Posterior vena cava (tissue), 2 donors: ENCODE measurements around the gene LILRB3. TPM values are rescaled to one million over a fixed set of nuclear protein-coding genes. Genes with fewer than 3 reads are reported as not detected.
"Not testable (repeated sequence)": the region's sequence is repeated elsewhere in the genome, so short reads cannot be mapped to it uniquely, and the experiment has no call there.

ENCODE experiments used
- DNase-seq: peaks from one replicate; pipeline ENCODE4 v3.0.0-alpha.2; 2020; ENCODE audit warnings: low spot score
- intact Hi-C, 2 donors: fragments of 100-400 bp; cut with DNase I; formaldehyde crosslinking; loops; one replicate each; pipeline versions ENCODE4 v1.14.1 to v1.14.2; 2022 to 2023
- total RNA-seq, 2 donors: library from RNA; stranded (reverse); fragmentation: NEBNext Ultra II Directional; extraction: Animal tissue kit (Norgen Biotek cat#: 25700); gene quantifications; one replicate each; pipeline ENCODE4 v1.2.1, GENCODE V29; 2021
- donor health status: DM: yes; HTN: yes; CAD: no.
- donor health status: DM: yes; HTN: yes; CAD: no.

LILRB3 gene
- total RNA-seq, 2 donors from 2014 or later = 14.6 to 25.5 TPM

- intact Hi-C loops = no loop called here
- no peak for DNase-seq
Measured at GRCh38 chr19:54247106-54247930, 24.5 kb upstream of the LILRB3 start.

DNA sequence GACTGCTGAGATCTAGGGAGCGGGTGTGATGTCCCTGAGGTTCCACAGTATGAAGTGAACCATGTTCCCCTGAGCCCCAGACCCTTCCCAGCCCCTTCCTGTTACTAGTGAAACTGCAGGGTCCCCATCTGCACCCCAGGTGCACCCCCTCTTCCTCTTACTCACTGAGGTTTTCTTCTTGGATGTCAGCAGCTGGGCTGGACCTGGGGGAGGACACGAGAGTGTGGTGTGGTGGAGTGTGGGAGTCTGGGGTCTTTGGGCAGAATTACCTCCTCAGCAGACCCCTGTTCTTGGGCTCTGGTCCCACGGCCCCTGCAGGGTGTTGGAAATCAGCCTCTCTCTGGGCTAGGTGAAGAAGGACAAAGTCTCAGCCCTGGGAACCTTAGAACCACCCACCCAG, 23.1 kb upstream of the LILRB3 start:
- intact Hi-C loops = no loop called here
- no peak for DNase-seq

DNA sequence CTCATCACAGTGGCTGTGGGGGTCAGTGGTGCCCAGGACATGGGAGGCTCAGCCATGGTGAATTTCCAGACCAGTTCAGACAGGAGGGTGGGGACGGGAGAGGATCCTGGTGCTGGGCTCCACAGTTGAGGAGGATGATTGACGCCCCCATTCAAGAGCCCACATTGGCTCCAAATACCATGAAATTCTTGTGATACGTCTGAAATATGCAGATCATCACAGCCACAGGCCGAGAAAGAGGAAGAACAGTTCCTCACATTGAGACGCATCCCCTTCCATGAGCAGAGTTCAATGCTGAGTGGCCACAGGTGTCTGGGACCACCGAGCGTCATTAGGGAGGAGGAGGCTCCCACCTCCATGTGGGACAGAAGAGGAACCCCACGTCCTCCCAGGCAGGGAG, 21.0 kb upstream of the LILRB3 start:
- DNase-seq, intact Hi-C loops: not testable (repeated sequence)

DNA sequence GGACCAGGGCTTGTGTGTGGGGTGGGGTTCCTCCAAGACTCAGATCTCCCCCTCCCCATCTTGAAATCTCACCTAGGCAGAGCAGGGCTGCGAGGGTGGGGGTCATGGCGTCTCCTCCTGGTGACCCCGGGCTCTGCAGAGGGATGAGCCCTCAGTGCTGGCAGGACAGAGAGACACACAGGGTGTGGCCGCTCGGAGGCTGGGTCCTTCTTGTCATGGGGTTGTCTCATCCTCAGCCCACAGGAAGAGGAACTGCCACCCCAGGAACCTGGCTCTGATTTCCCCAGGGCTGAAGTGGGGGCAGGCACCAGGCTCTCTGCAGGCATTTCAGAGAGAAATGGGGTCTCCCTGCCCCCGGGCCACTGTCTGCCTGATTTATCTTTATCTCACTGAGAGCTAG, 19.8 kb upstream of the LILRB3 start, which contains the start of gene LILRA6:
LILRA6 (minus strand) TSS at position 145 of the 400 bp plus-strand sequence.
- DNase-seq, intact Hi-C loops: not testable (repeated sequence)

GRCh38 chr19:54242234-54242633, 19.4 kb upstream of the LILRB3 start:
- DNase-seq, intact Hi-C loops: not testable (repeated sequence)

DNA sequence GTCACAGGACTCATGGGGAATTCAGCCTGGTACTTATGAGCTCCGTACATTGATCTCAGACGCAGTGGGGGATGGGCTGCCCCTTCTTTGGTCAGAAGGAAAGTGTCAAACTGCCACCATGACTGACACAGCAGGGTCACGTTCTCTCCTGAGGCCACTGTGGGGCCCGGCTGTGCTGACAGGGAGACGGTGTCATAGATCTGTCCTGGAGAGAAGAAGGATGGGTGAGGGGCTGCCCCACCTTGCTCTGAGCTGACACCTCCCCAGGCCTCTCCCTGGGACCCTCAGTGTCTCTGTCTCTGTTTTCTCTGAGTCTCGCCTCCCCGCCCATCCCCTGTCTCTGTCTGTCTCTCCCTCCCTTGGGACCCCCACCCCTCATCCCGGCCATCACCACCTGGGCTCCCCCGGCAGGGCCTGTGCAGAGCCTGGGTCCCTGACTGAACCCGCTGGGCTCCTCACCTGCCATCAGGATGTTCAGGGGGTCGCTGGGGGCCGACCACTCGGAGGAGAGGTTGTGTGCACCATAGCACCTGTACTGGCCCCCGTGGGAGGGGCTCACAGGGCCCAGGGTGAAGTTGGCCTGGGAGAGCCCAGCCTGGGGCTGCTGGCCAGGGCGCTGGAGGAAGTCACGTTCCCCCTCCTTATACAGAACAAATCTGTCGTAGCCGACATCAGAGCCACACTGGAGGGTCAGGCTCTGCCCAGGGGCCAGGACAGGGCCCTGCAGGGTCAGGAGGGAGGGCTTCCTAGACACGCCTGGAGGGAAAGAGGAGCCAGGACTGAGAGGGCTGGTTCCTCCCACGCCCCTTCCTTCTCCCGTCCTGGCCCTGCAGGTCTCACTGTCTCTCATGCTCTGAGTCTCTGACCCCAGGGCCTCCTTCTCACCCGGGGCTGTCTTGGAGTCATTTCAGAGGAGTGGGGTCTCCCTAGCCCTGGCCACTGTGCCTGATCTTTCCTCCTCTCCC, 17.8 kb upstream of the LILRB3 start:
- DNase-seq = peak; percentile 73
- intact Hi-C loops = not testable (repeated sequence)

GRCh38 chr19:54239491-54240371, 16.9 kb upstream of the LILRB3 start:
- intact Hi-C loops = loop anchor here in 1 of 2 donors (5.0 kb wide), 1 partner anchor 1188 kb away; no protein-coding TSS in a partner anchor
- peak; percentile 76 for DNase-seq

DNA sequence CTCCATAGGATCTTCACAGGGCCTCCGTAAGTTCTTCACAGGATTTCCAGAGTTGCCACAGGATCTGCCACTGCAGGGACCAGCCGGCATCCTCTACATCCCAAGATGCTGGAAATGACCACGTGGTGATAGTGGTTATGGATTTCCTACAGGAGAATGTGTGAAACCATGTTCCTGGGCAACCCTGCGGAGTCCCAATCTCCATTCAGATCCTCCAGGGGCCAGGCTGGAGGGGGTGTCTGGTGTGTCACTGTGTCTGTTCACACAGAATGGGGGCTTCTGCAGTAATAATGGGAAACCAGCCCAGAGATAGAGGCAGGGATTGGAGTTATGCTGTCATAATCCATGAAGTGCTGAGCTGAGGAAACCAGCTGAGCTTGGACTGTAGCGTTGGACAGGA, 11.1 kb upstream of the LILRB3 start:
- intact Hi-C loops = loop anchor here in 1 of 2 donors (5.0 kb wide), 1 partner anchor 67 kb away; no protein-coding TSS in a partner anchor
- DNase-seq = peak; percentile 69

DNA sequence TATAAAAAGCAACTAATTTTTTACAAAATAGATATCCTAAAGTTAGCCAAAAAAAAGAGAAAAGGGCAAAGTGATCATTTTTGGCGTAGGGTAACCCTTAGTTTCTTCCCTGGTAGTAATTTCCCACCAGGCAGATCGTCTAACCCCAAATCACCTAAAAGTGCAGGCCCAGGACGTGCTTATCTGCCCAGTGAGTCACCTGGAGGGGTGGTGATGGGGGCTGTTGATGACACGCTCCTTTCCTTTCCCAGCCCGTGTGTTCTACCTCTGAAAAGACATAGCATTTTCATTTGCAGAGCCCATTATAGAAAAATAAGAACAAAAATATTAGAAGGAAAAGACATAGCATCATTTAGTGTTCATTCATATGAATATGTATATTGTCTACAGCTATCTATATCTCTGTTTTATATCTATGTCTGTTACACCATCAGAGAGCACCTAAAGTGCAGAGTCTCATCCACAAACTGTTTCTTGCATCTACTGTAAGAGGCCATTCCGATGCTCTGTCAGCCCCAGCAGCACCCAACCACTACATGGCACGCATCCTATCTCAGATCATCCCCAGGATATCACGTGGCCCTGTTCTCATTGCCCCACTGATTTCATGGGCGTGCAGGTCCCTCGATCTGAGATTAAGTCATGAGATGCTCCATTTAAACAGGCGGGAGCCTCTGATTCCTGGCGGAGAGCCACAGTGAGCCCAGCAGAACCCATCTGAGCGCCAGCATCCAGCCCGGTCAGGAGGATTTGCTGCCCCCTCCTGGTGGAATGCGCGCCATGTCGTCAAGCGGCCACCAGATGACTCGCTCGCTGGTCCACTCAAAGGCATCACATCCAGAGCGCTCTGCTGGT, 8.5 kb upstream of the LILRB3 start:
- DNase-seq = peak; percentile 97
- intact Hi-C loops = loop anchor here (2.0 to 5.0 kb wide), 2 partner anchors 63 to 64 kb away; no protein-coding TSS in a partner anchor

- intact Hi-C loops = loop anchor here (2.0 to 5.0 kb wide), 2 partner anchors 61 to 63 kb away; no protein-coding TSS in a partner anchor
- peak; percentile 47 for DNase-seq
Measured at GRCh38 chr19:54230031-54230430, 7.2 kb upstream of the LILRB3 start.

DNA sequence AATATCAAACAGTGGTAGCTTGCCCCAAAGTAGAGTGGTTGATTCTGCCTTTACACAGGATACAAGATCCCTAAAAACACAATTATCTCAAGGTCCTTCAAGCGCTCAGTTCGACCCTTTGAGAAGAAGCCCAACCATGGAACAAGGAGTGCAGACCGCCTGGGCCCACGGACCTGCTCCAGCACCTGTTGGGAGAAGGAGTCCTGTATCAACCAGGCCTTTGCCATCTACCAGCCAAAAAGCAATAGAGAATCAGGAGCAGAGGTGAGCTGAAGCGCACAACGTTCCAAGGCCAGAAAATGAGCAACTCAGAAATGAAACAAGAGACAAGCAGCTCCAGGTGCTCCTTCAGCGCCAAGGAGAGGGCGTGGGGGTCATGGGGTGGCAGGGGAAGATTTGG, 6.3 kb upstream of the LILRB3 start:
- intact Hi-C loops = no loop called here
- DNase-seq = peak; percentile 67

DNA sequence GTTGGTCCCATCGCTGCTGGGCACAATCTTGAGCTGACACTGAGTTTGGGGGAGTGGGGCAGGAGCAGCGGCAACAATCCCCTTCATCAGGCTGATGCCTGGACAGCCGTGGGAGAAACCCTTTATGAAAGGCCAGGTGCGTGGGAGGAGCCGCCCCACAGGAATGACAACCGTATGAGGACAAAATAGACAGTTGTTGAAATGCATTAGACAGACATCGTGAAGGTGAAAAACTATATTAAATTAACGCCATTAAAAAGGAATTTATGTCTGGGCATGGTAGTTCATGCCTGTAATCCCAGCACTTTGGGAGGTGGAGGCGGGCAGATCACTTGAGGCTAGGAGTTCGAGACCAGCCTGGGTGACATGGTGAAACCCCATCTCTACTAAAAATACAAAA, 1.8 kb upstream of the LILRB3 start:
- intact Hi-C loops, DNase-seq: not testable (repeated sequence)

DNA sequence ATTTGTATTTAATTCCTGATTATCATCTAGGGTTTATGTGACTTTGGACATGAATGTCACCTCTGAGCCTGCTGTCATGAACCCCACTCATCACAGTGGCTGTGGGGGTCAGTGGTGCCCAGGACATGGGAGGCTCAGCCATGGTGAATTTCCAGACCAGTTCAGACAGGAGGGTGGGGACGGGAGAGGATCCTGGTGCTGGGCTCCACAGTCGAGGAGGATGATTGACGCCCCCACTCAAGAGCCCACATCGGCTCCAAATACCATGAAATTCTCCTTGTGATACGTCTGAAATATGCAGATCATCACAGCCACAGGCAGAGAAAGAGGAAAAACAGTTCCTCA, 1.1 kb upstream of the LILRB3 start:
- intact Hi-C loops, DNase-seq: not testable (repeated sequence)

DNA sequence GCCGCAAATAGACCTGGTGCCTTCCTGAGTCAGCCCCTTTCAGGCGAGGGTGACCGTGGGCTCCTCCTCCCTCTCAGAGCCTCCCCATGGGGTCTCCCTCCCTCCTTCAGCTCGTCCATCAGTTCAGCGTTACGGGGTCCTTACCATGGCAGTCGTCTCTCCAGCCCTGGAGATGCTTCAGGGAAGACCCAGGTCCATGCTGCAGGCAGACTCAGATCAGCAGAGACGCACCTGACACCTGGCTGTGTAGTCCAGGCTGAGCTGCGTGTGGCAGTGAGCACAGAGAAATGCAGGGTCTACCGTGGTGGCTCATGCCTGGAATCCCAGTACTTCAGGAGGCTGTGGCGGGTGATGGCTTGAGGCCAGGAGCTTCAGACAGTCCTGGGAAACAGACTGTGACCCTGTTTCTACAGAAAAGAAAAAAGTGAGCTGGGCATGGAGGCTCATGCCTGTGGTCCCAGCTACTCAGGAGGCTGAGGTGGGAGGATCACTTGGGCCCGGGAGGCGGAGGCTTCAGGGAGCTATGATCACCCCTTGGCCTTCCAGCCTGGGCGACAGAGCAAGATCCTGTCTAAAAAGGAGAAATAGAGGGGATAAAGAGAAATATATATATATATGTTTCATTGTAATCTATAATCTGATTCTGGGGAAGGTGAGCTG, 600 bp upstream of the LILRB3 start:
- intact Hi-C loops = not testable (repeated sequence)
- peak; percentile 81 for DNase-seq

DNA sequence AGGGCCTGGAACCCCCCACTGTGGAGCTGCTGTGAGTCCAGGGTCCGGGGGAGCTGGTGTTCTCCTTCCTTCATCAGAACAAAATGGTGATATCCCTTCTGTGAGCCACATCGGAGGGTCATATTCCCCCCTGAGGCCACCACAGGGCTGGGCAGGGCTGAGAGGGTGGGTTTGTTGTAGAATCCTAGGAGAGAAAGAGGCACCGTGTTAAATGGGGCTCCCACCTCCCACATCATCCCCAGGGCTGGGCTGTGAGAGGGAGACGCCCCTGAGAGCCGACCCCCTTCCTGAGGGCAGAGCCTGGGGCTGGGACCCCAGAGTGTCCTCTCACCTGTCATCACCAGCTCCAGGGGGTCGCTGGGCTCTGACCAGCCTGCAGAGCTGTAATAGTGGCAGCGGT, 860 bp downstream of the LILRB3 start:
- intact Hi-C loops = not testable (repeated sequence)
- peak; percentile 78 for DNase-seq

DNA sequence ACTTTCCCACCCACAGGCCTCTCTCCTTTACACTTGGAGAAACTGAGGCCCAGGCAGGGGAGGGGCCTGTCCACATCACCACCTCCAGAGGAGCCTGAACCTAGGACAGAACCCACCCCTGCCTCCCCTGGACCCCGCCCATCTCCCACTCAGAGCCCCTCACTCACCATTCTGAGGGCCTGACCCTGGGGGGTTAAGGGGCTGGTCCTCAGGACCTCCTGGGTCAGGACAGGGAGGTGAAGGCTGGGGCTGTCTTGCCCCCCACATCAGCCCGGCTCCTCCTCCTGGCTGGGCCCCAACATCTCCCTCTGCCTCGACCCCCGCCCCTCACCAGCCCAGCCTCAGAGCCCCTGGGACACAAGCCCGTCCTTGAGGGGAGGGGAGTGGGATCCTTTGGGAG, 3.1 kb downstream of the LILRB3 start:
- intact Hi-C loops, DNase-seq: not testable (repeated sequence)

DNA sequence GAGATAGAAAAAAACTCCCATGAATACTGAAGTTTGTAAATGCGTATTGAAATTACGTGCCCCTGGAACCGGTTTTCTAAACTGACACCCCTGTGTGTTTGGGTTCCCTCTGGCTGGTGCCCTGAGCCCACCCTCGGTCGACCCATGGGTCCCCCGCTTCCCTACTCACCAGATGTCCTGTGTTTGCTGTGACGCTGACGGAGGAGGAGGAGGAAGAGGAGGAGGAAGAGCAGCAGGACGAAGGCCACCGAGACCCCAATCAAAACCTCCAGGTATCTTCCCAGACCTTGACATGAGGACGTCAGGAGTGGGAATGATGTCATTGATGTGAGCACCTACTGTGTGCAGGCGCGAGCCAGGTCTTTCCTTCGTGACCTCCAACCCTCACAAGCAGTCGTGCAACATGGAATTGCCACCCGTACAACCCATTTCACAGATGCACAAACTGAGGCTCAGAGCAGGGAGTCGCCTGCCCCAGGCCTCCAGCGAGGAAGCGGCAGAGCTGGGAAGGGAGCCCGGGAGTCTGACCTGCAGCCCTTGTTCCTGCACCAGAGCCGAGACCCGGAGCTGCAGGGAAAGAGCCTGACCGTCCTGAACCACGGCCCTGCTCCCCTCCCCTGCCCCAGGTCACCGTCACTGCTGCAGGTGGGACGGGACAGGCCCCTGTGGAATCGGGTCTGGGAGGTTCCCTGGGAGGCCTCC, 3.7 kb downstream of the LILRB3 start:
- DNase-seq = peak; percentile 58
- intact Hi-C loops = no loop called here
